ENCODE results near the gene CDC42BPA. TPM values are rescaled to one million over a fixed set of nuclear protein-coding genes. Genes with fewer than 3 reads are reported as not detected.

CDC42BPA gene
- total RNA-seq, 2 donors from 2014 or later: 30.0 to 34.3 TPM

DNA sequence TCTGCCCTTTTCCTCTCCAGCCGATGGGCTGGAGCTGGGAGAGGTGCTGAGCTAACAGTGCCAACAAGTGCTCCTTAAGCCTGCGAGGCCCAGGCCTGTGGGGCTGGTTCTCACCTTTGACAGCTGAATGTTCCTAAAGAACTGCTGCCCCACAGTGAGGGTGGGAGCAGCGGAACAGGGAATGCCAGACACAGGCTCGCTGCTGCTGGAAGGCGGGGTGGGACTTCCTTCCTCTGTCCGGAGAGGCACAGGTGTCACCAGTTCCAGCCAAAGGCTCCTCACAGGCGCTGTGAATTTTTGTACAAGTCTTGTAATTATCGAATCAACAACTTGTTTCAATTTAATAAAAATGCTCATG is 331.1 kb downstream of the CDC42BPA start:
- peaks cover 7% of the 10 kb centered on the region for H3K4me1 ChIP-seq (ENCODE audit: control insufficient read depth, insufficient read depth, low read length)
- Mint-ChIP-seq H3K36me3 (ENCODE audit: low read depth) (peaks cover 17% of the 10 kb centered on the region), H3K27me3 (ENCODE audit: insufficient read depth) (no peaks in the 10 kb centered on the region)

DNA sequence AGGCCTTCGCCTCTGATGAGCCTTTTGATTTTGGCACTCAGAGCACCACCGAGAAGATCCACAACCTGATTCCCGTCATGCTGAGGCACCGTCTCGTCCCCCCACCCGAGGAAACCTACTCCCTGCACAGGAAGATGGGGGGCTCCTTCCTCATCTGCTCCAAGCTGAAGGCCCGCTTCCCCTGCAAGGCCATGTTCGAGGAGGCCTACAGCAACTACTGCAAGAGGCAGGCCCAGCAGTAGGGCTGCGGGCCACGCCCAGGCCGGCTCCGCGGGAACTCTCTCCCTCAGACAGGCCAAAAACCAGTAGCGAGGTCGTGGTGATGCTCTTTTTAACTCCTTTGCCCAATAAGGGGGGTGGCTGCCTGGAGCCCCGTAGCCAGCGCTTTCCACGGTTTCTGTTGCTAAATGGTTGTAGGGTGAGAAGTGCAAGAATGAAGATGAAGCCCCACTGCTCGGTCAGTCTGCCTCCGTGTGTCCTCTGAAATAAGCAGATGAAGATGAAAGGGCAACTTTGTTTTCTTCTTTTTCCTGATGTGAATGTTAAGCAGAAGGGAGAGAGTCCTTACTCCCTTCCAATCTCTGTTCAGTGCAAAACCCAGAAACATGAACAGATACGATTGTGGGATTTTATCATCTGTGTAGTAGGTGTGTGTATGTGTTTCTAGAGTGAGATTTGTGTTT is 331.7 kb downstream of the CDC42BPA start:
- Histone ChIP-seq H3K4me1 (ENCODE audit: control insufficient read depth, insufficient read depth, low read length) (peaks cover 7% of the 10 kb centered on the region), H3K9me3 (ENCODE audit: control insufficient read depth, low read length) (no peaks in the 10 kb centered on the region), H3K4me3 (ENCODE audit: low read length) (no peak overlapping the region), H3K9ac (ENCODE audit: extremely low read depth, low read length, poor library complexity, severe bottlenecking) (no peak overlapping the region), H3K27me3 (ENCODE audit: control insufficient read depth, insufficient read depth, low read length, poor library complexity, severe bottlenecking) (no peaks in the 10 kb centered on the region), H3K36me3 (ENCODE audit: control insufficient read depth, insufficient read depth, low read length) (no peaks in the 10 kb centered on the region), H3K27ac (ENCODE audit: low read depth, low read length) (no peak overlapping the region)
- WGBS, 2 experiments (ENCODE audit: insufficient coverage in 1 of 2, insufficient read length in 1 of 2): 93 to 95% methylated on average over 10 to 21 of the region's 21 CpGs
- H3K4me1 Mint-ChIP-seq: peaks cover 13% of the 10 kb centered on the region
- peaks cover 17% of the 10 kb centered on the region for H3K36me3 Mint-ChIP-seq (ENCODE audit: low read depth)
- TF ChIP-seq, protein P1, sequence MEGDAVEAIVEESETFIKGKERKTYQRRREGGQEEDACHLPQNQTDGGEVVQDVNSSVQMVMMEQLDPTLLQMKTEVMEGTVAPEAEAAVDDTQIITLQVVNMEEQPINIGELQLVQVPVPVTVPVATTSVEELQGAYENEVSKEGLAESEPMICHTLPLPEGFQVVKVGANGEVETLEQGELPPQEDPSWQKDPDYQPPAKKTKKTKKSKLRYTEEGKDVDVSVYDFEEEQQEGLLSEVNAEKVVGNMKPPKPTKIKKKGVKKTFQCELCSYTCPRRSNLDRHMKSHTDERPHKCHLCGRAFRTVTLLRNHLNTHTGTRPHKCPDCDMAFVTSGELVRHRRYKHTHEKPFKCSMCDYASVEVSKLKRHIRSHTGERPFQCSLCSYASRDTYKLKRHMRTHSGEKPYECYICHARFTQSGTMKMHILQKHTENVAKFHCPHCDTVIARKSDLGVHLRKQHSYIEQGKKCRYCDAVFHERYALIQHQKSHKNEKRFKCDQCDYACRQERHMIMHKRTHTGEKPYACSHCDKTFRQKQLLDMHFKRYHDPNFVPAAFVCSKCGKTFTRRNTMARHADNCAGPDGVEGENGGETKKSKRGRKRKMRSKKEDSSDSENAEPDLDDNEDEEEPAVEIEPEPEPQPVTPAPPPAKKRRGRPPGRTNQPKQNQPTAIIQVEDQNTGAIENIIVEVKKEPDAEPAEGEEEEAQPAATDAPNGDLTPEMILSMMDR (conservative IDR thresholded peaks at IDR 0.05): no peak
- H3K9me3 Mint-ChIP-seq: no peaks in the 10 kb centered on the region
- no peaks in the 10 kb centered on the region for H3K27me3 Mint-ChIP-seq (ENCODE audit: insufficient read depth)
- DNase-seq: no peak
- H3K27ac Mint-ChIP-seq: no peak overlapping the region
- H3K4me3 Mint-ChIP-seq: no peak overlapping the region

More for the DNA sequence above, 331.1 kb downstream of the CDC42BPA start:
- Mint-ChIP-seq H3K27ac (no peak overlapping the region), H3K9me3 (no peaks in the 10 kb centered on the region), H3K4me3 (no peak overlapping the region), H3K4me1 (peaks cover 13% of the 10 kb centered on the region)
- WGBS, 2 experiments (ENCODE audit: insufficient coverage in 1 of 2, insufficient read length in 1 of 2): 90 to 92% methylated on average over 7 to 8 of the region's 8 CpGs
- DNase-seq: no peak
- no peak overlapping the region for H3K27ac ChIP-seq (ENCODE audit: low read depth, low read length)
- no peak overlapping the region for H3K4me3 ChIP-seq (ENCODE audit: low read length)
- H3K9ac ChIP-seq (ENCODE audit: extremely low read depth, low read length, poor library complexity, severe bottlenecking): no peak overlapping the region
- H3K27me3 ChIP-seq (ENCODE audit: control insufficient read depth, insufficient read depth, low read length, poor library complexity, severe bottlenecking): no peaks in the 10 kb centered on the region
- H3K36me3 ChIP-seq (ENCODE audit: control insufficient read depth, insufficient read depth, low read length): no peaks in the 10 kb centered on the region
- TF ChIP-seq, protein P1 (conservative IDR thresholded peaks at IDR 0.05): no peak
- no peaks in the 10 kb centered on the region for H3K9me3 ChIP-seq (ENCODE audit: control insufficient read depth, low read length)

DNA sequence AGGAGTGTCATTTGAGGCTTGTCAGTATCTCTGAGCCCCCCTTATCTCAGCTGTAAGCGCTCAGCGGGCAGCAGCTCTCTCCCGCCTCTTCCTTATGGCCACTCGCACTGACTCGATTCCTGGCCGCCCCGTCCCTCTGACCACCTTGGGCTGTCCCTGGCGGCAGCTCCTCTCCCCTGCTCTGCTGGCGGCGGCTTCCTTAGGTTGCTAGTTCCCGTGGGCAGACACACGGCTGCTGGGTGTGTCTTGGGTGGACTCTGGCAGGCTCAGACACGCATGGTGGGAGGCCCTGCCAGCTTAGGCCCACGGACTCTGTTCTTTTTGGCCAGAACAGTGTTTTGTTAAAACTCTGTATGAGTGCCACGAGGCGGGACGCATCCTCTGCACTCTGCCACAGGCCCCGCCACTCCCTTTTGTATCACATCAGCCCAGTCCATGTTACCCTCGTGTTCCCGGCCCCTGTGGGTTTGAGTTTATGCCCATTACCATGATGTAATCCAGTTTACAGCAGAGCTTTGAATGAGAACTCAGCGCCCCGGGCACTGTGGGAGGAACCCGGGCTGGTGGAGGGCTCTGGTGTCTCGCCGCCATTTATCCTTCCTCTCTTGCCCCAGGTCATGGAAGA is 332.3 kb downstream of the CDC42BPA start:
- H3K27ac ChIP-seq (ENCODE audit: low read depth, low read length): peak overlapping the region; percentile 32
- DNase-seq: no peak
- H3K4me3 ChIP-seq (ENCODE audit: low read length): no peak overlapping the region
- no peaks in the 10 kb centered on the region for H3K27me3 ChIP-seq (ENCODE audit: control insufficient read depth, insufficient read depth, low read length, poor library complexity, severe bottlenecking)
- TF ChIP-seq, protein P1 (conservative IDR thresholded peaks at IDR 0.05): no peak
- H3K4me3 Mint-ChIP-seq: no peak overlapping the region
- H3K9ac ChIP-seq (ENCODE audit: extremely low read depth, low read length, poor library complexity, severe bottlenecking): no peak overlapping the region
- H3K27ac Mint-ChIP-seq: peak overlapping the region; percentile 64
- H3K9me3 ChIP-seq (ENCODE audit: control insufficient read depth, low read length): no peaks in the 10 kb centered on the region
- H3K36me3 ChIP-seq (ENCODE audit: control insufficient read depth, insufficient read depth, low read length): no peaks in the 10 kb centered on the region
- 88 to 89% methylated on average over 18 to 25 of the region's 25 CpGs for WGBS, 2 experiments (ENCODE audit: insufficient coverage in 1 of 2, insufficient read length in 1 of 2)
- peaks cover 13% of the 10 kb centered on the region for H3K4me1 Mint-ChIP-seq
- H3K36me3 Mint-ChIP-seq (ENCODE audit: low read depth): peaks cover 17% of the 10 kb centered on the region
- H3K9me3 Mint-ChIP-seq: no peaks in the 10 kb centered on the region
- H3K4me1 ChIP-seq (ENCODE audit: control insufficient read depth, insufficient read depth, low read length): peaks cover 7% of the 10 kb centered on the region
- no peaks in the 10 kb centered on the region for H3K27me3 Mint-ChIP-seq (ENCODE audit: insufficient read depth)
